ENCODE data around the gene ISOC2.

- TF ChIP-seq SP1 (IDR thresholded peaks at IDR 0.05) (no peak), SUZ12 (IDR thresholded peaks at IDR 0.05) (no peak), FOXK2 (IDR thresholded peaks at IDR 0.05) (no peak), ARNT (IDR thresholded peaks at IDR 0.05) (no peak), BHLHE40 (IDR thresholded peaks at IDR 0.05; ENCODE audit: borderline replicate concordance) (no peak), PKNOX1 (IDR thresholded peaks at IDR 0.05) (no peak), FOXM1 (IDR thresholded peaks at IDR 0.05; ENCODE audit: borderline replicate concordance) (no peak), ZNF384 (IDR thresholded peaks at IDR 0.05) (no peak), ELF4 (IDR thresholded peaks at IDR 0.05) (no peak), NFRKB (IDR thresholded peaks at IDR 0.05) (no peak)
Measured at GRCh38 chr19:55498246-55498840, 36.9 kb upstream of the ISOC2 start.
